Measurements from ENCODE around the gene FCN2.

The FCN2 gene

GRCh38 chr9:134908524-134909309 is 28.1 kb downstream of the FCN2 start:
- in situ Hi-C loops (cut with MboI; ENCODE audit: low sequenced_read_pairs), result no loop called here

- in situ Hi-C loops (cut with MboI; ENCODE audit: low sequenced_read_pairs), result no loop called here
These were observed 29.2 kb downstream of the FCN2 start for GRCh38 chr9:134909511-134910481.

GRCh38 chr9:134912126-134912840 is 31.7 kb downstream of the FCN2 start:
- in situ Hi-C loops (cut with MboI; ENCODE audit: low sequenced_read_pairs), result no loop called here

- in situ Hi-C loops (cut with MboI; ENCODE audit: low sequenced_read_pairs), result no loop called here
These were observed 32.6 kb downstream of the FCN2 start for GRCh38 chr9:134913041-134913712.

GRCh38 chr9:134913713-134914500 is 33.3 kb downstream of the FCN2 start:
- in situ Hi-C loops (cut with MboI; ENCODE audit: low sequenced_read_pairs), result no loop called here

- in situ Hi-C loops (cut with MboI; ENCODE audit: low sequenced_read_pairs), result no loop called here
These were observed 33.9 kb downstream of the FCN2 start for GRCh38 chr9:134914501-134914834.

- in situ Hi-C loops (cut with MboI; ENCODE audit: low sequenced_read_pairs), result no loop called here
These were observed 34.7 kb downstream of the FCN2 start for GRCh38 chr9:134915046-134915985.

- in situ Hi-C loops (cut with MboI; ENCODE audit: low sequenced_read_pairs), result no loop called here
These were observed 35.6 kb downstream of the FCN2 start for GRCh38 chr9:134916161-134916665.

- in situ Hi-C loops (cut with MboI; ENCODE audit: low sequenced_read_pairs), result no loop called here
These were observed 37.1 kb downstream of the FCN2 start, which contains the start of gene FCN1 for GRCh38 chr9:134917431-134918373. Gene FCN1, minus strand, starts transcription at chr9:134917912. Its CDS starts 41 bp downstream, at chr9:134917871.

- in situ Hi-C loops (cut with MboI; ENCODE audit: low sequenced_read_pairs), result no loop called here
These were observed 38.0 kb downstream of the FCN2 start for GRCh38 chr9:134918646-134919045.

- in situ Hi-C loops (cut with MboI; ENCODE audit: low sequenced_read_pairs), result no loop called here
These were observed 38.7 kb downstream of the FCN2 start for GRCh38 chr9:134919303-134919702.

GRCh38 chr9:134922066-134922931 is 41.7 kb downstream of the FCN2 start:
- in situ Hi-C loops (cut with MboI; ENCODE audit: low sequenced_read_pairs), result no loop called here

GRCh38 chr9:134922932-134923240 is 42.3 kb downstream of the FCN2 start:
- in situ Hi-C loops (cut with MboI; ENCODE audit: low sequenced_read_pairs), result no loop called here

GRCh38 chr9:134923466-134923865 is 42.9 kb downstream of the FCN2 start:
- in situ Hi-C loops (cut with MboI; ENCODE audit: low sequenced_read_pairs), result no loop called here

GRCh38 chr9:134925011-134925511 is 44.5 kb downstream of the FCN2 start:
- in situ Hi-C loops (cut with MboI; ENCODE audit: low sequenced_read_pairs), result no loop called here

- in situ Hi-C loops (cut with MboI; ENCODE audit: low sequenced_read_pairs), result no loop called here
These were observed 48.0 kb downstream of the FCN2 start for GRCh38 chr9:134928436-134929192.
